ENCODE data around the gene TPM3.
"Not testable (repeated sequence)": the region's sequence is repeated elsewhere in the genome, so short reads cannot be mapped to it uniquely, and the experiment has no call there.

TPM3 gene

DNA sequence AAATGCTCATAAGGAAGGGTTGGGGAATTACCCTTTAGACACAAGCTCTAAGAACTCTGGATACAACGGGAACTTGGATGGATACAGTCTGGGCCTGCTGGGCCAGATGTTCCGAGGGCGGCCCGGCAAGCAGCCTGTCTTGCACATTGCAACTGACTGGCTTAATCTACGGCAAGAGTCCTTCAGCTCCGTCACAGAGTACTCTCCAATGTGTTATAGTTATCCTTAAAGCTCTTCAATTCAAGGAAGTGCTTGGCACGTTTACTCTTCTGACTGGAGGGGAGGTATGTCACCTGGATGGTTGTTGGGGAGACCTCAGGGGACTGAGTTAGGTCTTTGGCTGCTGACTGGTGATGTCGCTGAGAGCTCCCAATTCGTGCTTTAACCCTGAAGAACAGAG, 15.4 kb upstream of the TPM3 start:
- DNase-seq (ENCODE audit: low read depth, low spot score): no peak
- H3K27ac ChIP-seq: no peak overlapping the region

DNA sequence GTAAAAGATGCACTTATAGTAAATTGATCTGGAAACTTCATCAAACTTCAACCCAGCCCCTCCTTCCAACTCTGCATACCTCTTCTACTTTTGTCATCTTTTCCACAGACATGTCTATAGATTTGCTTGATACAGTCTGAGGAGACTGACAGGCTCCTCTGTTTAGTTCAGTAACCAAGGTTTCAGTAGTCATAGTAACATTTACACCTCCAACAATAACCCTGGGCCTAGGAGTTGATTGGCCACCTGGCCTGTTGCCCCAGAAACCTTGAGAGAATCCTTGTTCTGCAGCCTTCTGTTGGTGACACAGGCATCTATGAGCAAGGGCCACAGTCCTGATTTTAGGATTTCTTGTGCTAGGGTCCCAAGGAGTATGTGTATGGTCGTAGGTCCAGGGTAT, 14.3 kb upstream of the TPM3 start, which contains the start of gene CFAP141:
TSS of gene CFAP141 (minus strand) at position 138 of the 400 bp plus-strand sequence. CDS start at position 112, 26 bp downstream.
- no peak for DNase-seq (ENCODE audit: low read depth, low spot score)
- H3K27ac ChIP-seq: no peak within 1 kb of the TSS

DNA sequence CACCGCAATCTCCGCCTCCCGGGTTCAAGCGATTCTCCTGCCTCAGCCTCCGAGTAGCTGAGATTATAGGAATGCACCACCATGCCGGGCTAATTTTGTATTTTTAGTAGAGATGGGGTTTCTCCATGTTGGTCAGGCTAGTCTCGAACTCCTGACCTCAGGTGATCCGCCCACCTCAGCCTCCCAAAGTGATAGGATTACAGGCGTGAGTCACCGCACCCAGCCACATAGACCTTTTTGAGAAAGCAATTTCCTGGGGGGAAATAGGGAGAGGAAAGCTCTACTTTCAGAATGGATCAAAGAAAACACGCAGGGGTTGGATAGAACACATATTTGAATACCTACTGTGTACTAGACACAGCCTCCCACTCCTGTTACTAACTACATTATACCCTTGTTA, 13.9 kb upstream of the TPM3 start:
- DNase-seq (ENCODE audit: low read depth, low spot score); H3K27ac ChIP-seq: not testable (repeated sequence)

DNA sequence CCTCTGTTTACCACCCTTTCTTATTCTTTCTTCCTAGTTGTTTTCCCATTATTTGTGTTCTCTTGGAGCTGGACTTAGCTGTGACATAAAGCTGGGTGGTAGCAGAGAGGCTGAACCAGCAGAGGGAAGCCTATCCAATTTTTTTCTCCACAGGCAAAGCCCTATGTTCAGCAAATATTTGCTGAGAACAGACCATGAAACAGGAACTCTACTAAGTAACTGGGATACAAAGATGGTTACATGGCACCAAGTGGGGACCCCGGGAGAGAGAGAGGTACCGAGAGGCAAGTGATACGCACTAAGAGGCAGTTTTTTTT, 7.6 kb upstream of the TPM3 start:
- H3K27ac ChIP-seq: no peak overlapping the region
- DNase-seq (ENCODE audit: low read depth, low spot score): no peak

DNA sequence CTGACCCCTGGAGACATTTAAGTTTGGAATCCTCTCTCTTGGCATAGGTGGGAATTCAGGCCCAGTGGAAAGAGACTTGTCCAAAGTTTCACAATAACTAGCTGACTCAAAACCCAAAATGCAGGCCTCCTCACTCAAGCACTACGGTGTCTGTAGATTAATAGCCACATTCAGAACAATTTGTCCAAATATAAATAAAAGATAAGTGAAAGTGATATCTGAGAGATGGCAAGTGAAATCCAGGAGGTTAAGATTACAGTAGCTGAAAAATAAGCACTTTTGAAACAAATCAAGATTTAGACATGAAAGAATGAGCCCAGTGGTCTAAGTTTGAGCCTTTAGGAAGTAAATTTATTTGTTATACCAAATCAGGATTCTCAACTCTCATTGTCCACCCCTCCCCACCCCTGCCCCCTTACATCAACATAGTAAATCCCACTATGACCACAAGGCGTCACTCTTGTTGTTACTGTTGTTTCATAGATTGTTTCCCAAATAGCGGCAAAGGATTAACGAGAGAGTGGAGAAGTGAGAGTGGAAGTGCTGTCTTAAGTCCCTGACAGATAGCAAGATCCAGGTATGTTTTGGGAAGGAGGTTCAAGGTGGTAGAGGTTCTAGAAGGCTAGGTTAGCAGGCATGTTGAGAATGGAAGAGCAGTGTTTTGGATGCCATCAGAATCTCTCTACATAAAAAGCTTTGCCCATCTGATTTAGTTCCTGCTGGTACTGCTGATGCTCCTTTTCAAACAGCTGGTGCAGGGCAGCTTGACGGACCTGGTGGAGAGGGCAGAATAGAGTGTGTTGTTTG, 7.1 kb upstream of the TPM3 start:
- no peak overlapping the region for H3K27ac ChIP-seq
- no peak for DNase-seq (ENCODE audit: low read depth, low spot score)

DNA sequence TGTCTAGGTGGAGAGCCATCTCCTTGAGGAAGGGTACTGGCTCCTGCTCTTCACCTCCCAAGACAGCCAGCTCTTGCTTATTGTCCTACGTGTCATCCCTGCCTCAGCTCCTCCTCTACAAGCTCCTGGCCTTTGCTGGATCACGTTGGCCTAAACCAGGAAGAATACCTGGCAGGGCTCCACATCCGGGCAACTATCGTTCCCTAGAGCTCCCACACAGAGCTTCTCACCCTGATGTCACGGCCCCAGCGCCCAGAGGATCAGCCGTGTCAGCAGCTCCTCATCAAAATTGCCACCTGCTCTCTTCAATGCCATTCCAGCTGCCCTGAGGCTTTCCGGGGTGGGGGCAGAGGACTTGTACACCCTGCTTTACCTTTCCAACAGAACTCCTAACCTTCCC, 1.9 kb upstream of the TPM3 start:
- no peak for DNase-seq (ENCODE audit: low read depth, low spot score)
- no peak overlapping the region for H3K27ac ChIP-seq

DNA sequence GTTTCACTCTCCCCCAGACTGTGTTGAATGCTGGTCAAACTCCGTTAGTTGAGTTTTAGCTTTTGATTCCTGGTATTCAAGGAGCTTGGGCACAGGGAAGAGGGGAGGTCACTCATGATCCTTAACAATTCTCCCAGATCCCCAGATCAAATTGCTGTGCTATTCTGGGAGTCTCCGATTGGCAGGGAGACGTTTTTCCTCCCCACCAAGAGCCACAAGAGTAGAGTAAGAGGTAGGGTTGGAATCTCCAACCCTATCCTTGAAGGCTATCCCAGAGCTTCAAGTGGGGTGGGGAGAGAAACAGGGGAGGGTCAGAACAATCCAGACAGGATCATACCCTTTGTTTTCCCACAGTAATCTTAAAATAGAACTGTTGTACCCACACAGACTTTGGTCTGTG, 576 bp upstream of the TPM3 start:
- no peak for DNase-seq (ENCODE audit: low read depth, low spot score)
- no peak overlapping the region for H3K27ac ChIP-seq

DNA sequence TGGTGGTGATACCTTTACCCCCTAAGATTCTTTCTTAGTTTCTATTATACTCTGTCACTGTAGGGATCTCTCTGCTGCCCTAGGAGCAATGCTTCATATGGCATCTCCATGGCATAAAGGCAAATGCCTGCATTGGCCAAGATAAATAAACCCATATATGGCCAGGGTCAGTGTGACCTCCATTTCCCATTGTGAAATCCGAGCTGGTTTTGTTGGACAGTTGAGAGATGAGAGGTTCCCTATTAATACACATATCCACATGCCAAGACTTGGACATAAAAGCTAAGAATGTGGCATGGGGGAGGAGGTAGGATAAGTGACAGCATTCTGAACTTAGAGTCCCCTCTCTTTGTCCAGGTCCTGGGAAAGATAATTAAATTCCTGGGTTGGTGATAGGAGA, 1.4 kb downstream of the TPM3 start:
- H3K27ac ChIP-seq: no peak overlapping the region
- DNase-seq (ENCODE audit: low read depth, low spot score): no peak

DNA sequence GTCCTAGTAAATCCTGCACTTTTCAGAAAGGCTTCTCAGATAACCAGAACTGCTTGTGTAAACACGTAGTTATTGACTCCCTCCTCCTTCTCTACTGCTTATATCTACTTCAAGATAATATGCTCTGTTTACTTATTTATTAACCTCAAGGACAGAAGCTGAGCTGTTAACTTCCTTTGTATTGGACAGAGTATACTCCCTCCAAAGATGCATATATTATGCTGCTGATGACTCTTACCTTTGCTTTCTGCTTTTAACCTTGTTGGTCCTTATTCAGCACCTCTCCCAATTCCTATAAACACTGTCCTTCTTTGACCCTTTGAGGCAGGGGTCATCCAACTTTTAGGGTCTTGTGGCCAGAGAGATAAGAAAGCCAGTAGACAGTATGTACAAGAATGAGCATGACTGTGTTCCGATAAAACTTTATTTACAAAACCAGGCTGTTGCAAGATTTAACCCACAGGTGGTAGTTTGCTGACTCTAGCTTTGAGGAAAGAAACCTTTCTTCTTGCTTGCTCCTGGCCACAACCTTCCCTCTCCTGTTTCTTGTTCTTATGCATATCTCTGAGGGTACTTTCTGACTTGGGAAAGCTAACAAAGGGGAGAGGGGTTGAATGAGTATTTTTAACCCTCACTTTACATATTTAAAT, 4.9 kb downstream of the TPM3 start:
- no peak for DNase-seq (ENCODE audit: low read depth, low spot score)

DNA sequence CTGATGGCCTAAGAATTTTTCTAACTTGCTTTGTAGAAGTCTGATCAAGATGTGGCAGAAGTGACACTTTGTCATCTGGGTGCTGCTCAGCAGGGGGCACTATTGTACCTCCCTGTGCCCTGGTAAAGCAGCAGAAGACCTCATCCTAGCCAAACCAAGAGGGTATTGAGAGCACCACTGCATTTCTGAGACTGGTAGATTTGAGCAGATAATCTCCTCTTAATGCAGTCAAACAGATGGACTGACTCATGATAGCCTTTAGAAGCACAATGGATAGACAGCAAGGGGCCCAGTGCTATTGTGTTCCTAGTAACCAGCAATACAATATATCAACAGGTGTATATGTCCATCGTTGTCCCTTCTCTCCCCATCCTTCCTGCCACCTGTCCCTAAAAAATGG, 5.7 kb downstream of the TPM3 start:
- no peak for DNase-seq (ENCODE audit: low read depth, low spot score)
- no peak overlapping the region for H3K27ac ChIP-seq

More for the DNA sequence above, 4.9 kb downstream of the TPM3 start:
- H3K27ac ChIP-seq: no peak overlapping the region

DNA sequence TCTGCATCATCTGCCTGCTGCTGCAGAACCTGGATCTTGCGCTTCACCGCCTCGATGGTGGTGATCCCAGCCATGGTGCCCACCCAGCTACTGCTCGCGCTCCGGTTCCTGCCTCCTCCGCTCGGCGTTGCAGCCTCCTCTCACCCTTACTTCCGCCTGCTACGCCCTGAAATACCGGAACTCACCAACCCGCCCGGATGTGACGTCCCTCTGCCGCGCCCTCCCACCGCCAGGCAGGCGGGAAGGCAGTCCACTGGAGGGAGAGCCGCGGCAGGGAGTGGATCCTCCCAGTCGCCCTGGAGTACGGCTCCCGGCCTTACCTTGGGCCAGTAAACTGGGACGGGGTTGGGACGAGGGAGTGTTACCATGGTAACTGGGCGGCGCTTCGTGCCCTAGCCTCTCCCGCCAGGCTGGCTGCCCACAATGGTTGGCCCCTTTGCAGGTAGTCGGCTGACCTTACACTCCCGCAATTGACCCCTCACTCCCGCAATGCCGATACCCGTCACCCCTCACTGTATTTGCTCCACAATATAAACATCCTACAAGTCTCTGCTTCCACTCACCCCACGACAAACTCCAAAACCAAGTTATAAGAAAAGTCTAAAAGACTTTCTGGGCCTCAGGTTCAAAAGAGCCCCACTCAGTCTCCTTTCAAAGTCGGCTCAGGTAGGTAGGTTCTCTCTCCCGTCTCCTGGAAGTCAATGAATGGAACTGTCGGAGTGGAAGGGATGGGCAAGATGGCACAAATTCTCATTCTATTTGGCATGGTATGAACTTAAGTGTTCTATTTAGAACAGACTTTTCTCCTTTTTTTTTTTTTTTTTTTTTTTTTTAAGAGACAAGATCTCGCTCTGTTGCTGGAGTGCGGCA, 8.6 kb downstream of the TPM3 start:
- peak overlapping the region; percentile 96 for H3K27ac ChIP-seq
- peak; percentile 88 for DNase-seq (ENCODE audit: low read depth, low spot score)

DNA sequence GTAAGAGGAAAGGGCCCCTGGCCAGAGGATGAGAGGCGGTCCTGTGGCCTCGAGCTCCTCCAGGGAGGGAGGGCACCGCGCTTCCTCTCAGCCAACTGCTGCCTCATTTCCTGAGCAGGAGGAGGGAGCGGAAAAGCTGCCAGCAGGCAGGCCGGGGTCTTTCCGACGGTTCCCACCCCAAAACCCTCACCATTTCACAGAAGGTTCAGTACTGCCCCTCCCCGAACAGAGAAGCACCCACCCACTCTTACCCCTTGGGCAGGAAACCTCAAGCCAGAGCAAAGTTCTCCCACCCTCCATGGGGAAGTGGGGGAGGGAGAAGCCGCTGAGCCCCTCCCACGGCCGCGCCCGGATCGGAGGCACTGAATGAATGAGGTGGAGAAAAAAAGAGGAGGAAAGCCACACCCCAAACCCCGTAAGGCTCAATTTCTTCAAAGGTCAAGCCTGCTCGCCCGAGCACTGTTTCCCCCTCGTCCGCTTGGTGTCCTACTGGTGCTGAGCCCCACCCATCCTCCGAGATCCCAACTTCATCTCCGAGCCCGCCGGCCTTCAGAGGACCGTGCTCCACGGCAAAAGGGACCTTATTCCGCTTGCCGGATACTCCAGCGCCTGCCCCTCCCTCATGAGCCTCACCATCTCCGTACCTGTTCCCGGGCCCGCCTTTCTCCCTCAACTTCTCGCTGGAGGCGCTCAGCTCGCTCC, 9.4 kb downstream of the TPM3 start:
- peak overlapping the region; percentile 96 for H3K27ac ChIP-seq
- DNase-seq (ENCODE audit: low read depth, low spot score): no peak

DNA sequence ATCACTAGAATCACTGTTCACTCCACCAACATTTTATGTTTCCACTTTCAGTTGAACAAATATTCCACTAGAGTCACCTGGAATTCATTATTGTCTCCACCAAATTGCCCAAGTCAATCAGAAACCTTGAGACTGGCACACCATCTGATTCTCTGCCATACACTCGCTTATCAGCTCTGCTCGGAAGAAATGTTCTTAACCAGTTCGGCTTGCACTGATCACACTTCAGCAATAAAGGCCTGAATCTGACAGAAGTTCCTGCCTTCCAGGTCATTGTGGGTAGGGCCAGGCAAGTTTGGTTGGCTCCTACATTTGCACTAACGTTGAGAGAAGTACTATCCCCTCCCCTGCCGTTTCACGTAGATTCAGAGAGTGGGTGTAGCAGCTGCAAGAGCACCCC, 10.0 kb downstream of the TPM3 start:
- DNase-seq (ENCODE audit: low read depth, low spot score): no peak
- peak overlapping the region; percentile 96 for H3K27ac ChIP-seq

DNA sequence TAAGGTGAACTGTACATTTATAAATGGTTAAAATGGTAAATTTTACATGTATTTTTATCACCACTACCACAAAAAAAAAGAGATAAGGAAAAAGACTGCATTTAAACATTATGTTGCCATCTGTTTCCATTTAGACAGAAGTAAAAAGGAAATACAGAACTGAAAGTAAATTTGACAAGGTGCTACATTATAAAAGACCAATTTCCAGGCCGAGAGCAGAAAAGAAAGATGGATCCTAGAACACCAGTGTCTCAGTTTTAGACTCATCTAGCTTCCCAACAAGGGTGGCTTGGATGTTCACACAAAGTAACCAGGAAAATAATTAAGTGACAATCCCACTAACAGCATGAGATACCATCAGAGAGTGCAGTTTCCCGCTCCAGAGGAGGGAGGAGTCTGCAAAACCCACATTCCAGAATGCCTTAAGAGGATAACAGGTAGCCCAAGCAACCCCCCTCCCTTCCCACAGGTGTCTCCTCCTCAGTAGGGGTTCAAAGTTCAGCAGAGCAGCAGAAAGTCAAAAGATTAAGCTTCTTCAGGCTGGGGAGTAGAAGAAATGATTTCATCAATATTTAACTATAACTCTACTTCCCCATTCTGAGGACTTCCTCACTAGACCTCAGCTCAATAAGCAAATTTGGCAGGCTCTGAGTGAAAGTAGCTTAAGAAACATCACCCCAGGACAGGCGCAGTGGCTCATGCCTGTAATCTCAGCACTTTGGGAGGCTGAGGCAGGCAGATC, 11.8 kb downstream of the TPM3 start:
- H3K27ac ChIP-seq: peak overlapping the region; percentile 40
- no peak for DNase-seq (ENCODE audit: low read depth, low spot score)

DNA sequence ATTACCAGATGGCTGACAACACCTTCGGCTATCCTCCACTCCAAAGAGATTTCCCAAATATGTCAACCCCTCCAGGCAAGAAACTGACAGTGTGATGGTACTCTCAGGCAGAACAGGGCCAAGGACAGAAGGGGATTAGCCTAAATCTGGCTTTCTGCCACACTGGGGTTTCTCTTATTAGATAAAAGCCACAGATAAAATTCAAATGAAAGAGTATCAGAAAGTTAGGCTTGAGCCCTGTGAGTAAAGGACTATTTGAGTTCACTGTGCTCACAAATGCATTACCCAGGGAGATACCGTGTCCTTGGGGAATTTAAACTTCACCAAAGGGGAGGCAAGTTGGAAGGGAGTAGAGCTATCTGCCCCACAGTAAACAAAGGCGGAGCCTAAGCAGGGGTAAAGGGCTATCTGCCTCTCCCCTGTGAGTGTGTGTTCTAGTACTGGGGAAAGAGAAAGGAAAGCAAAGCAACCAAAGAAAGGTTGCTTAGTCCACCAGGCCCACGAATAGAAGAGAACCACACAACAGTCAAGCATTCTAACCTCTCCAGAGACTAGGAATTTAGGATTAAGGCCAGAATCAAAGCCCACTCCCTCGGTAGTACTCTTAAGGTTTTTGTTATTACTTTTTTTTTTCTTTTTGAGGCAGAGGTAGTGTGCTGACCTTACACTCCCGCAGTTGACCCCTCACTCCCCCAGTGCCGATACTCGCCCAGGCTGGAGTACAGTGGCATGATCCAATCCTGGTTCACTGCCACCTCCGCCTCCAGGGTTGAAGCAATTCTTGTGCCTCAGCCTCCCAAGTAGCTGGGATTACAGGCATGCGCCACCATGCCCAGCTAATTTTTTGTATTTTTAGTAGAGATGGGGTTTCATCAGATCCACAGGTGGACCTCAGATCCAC, 12.7 kb downstream of the TPM3 start:
- H3K27ac ChIP-seq: peak overlapping the region; percentile 40
- no peak for DNase-seq (ENCODE audit: low read depth, low spot score)

DNA sequence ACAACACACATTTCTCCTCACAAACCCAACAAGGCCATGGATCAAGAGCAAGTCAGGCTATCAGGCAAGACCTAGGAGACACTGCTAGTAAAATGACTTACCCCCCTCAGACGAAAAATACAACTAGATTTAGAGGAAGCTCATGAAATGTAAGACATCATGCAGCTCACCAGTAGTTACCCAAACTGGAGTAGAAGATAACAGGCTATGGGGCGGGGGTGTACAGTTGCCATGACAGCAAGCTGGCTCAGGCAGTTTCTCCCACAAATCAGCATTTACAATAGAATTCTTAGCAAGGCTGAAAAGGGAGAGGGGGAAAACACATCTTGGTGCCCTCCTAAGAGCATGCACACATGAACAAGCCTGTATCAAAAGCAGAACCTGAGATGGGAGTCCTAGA, 13.9 kb downstream of the TPM3 start:
- peak overlapping the region; percentile 40 for H3K27ac ChIP-seq
- no peak for DNase-seq (ENCODE audit: low read depth, low spot score)

DNA sequence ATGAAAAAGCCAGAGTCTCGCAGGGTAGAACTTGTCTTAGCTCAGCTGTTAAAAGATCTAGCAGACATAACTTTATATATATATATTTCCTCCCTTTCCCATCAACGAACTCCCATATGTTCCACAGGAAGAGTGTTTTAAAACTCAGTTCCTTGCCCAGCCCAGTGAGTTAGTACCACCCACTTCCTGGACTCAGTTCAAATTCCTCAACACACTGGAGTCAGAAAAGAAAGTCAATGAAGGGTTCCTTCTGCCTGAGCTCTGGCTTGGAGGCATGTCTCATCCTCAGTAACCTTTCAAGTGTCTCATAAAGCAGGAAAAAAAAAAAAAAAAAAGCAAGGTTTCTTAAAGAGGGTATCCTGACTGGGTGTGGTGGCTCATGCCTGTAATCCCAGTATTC, 15.6 kb downstream of the TPM3 start:
- peak overlapping the region; percentile 40 for H3K27ac ChIP-seq
- no peak for DNase-seq (ENCODE audit: low read depth, low spot score)

DNA sequence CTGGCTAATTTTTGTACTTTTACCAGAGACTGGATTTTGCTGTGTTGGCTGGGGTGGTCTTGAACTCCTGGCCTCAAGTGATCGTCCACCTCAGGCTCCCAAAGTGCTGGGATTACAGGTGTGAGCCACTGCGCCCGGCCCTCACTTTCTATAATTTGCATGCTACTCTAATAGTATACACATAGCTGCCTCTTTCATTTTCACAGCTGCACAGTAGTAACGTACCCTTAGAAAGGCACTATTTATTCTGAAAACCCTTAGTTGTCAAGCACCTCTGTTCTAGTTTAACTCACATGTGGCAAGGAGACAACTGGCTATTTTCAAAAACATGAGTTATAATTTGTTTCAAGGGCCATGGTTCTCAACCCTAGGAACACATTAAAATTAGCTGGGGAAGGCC, 17.2 kb downstream of the TPM3 start:
- H3K27ac ChIP-seq: no peak overlapping the region
- no peak for DNase-seq (ENCODE audit: low read depth, low spot score)

DNA sequence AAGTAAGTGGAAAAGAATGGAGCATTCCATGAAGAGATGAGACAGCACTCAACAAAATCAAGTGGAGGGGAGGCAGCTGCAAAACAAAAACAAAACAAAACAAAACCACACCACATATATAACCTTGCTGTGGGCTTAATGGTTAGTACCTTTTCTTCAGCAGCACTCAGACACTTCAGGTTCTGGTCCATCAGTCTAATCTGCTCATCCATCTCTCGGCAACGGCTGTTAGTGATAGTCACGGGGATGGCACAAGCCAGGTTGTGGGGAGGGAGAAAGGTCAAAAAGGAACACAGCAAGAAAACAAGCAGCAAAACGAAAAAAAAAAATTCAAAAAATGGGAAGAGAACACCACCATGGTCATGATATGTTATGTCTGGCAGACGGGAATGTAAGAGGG, 20.0 kb downstream of the TPM3 start:
- DNase-seq (ENCODE audit: low read depth, low spot score): no peak
- H3K27ac ChIP-seq: peak overlapping the region; percentile 65

All from epithelial cell of prostate (primary cell).